Measurements from ENCODE around the gene MIAT. TPM values are rescaled to one million over a fixed set of nuclear protein-coding genes. Genes with fewer than 3 reads are reported as not detected.

Gene MIAT
- total and polyA plus RNA-seq, 2 experiments from 2014 or later: 0.51 to 1.00 TPM

DNA sequence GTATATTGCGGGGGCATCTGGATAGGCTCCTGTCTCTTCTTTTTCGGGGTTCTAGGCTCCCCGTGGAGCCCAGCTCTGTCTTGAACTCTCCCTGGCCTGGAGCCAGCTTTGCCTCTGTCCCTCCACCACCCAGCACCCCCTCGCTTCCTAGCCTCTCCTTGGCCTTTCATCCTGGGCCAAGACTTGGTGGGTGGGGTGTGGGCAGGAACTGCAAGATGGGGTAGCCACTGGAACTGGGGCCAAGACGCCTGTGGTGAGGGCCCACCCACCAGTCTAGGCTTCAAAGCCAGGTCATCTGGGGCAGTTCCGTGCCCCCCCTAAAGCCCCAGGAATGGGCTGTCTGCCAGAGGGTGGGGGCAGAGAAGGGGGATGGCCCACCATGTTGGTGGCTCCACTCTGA, 37.9 kb upstream of the MIAT start:
- no peaks in the 10 kb centered on the region for H3K36me3 ChIP-seq (replicated peaks; ENCODE audit: insufficient read depth, low read depth)
- 82% methylated on average over 6 of the region's 6 CpGs for WGBS (ENCODE audit: low lambda C conversion rate, missing lambda C conversion rate)
- peaks cover 7% of the 10 kb centered on the region for H3K27me3 ChIP-seq
- no peak overlapping the region for H3K4me3 ChIP-seq
- no peak for DNase-seq (ENCODE audit: low spot score)
- no peak overlapping the region for H3K27ac ChIP-seq
- no peaks in the 10 kb centered on the region for H3K9me3 ChIP-seq (ENCODE audit: low read depth)
- no peaks in the 10 kb centered on the region for H3K79me2 ChIP-seq
- no peak overlapping the region for H2AFZ ChIP-seq
- no peaks in the 10 kb centered on the region for H3K9me2 ChIP-seq (replicated peaks; ENCODE audit: insufficient read depth)
- no peaks in the 10 kb centered on the region for H3K4me1 ChIP-seq (ENCODE audit: insufficient read depth)
- no peak for TF ChIP-seq EZH2phosphoT487 (IDR thresholded peaks at IDR 0.05; ENCODE audit: low read depth, severe bottlenecking, unreplicated experiment)
- TF ChIP-seq, protein P1, sequence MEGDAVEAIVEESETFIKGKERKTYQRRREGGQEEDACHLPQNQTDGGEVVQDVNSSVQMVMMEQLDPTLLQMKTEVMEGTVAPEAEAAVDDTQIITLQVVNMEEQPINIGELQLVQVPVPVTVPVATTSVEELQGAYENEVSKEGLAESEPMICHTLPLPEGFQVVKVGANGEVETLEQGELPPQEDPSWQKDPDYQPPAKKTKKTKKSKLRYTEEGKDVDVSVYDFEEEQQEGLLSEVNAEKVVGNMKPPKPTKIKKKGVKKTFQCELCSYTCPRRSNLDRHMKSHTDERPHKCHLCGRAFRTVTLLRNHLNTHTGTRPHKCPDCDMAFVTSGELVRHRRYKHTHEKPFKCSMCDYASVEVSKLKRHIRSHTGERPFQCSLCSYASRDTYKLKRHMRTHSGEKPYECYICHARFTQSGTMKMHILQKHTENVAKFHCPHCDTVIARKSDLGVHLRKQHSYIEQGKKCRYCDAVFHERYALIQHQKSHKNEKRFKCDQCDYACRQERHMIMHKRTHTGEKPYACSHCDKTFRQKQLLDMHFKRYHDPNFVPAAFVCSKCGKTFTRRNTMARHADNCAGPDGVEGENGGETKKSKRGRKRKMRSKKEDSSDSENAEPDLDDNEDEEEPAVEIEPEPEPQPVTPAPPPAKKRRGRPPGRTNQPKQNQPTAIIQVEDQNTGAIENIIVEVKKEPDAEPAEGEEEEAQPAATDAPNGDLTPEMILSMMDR (IDR thresholded peaks at IDR 0.05; ENCODE audit: poor library complexity): no peak
- no peak for TF ChIP-seq EZH2 (IDR thresholded peaks at IDR 0.05; ENCODE audit: borderline replicate concordance)
- no peaks in the 10 kb centered on the region for H4K20me1 ChIP-seq (ENCODE audit: insufficient read depth, poor library complexity, severe bottlenecking)
- no peak overlapping the region for H3K4me2 ChIP-seq

DNA sequence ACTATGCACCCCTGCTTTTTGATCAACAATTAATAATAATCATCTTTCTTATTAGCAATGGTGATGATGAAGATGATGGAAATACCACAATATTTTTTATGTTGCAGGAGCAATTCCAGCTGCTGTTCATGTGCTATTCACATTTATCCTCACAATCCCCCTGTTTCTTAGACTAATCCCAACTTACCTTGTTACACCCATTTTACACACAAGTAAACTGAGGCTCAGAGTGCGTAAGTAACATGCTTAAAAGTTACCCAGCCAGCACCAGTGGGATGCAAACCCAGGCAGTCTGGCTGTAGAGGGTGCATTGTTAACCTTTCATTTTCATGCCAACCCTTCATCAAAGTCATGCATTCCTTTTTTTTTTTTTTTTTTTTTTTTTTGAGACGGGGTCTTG, 37.2 kb upstream of the MIAT start:
- H2AFZ ChIP-seq: no peak overlapping the region
- H3K4me1 ChIP-seq (ENCODE audit: insufficient read depth): no peaks in the 10 kb centered on the region
- no peak overlapping the region for H3K4me3 ChIP-seq
- WGBS (ENCODE audit: low lambda C conversion rate, missing lambda C conversion rate): 83% methylated on average over 2 of the region's 2 CpGs
- no peaks in the 10 kb centered on the region for H3K9me3 ChIP-seq (ENCODE audit: low read depth)
- H3K9me2 ChIP-seq (replicated peaks; ENCODE audit: insufficient read depth): no peaks in the 10 kb centered on the region
- no peak overlapping the region for H3K4me2 ChIP-seq
- no peaks in the 10 kb centered on the region for H4K20me1 ChIP-seq (ENCODE audit: insufficient read depth, poor library complexity, severe bottlenecking)
- peaks cover 1% of the 10 kb centered on the region for H3K27me3 ChIP-seq
- no peaks in the 10 kb centered on the region for H3K79me2 ChIP-seq
- H3K27ac ChIP-seq: no peak overlapping the region
- no peak for TF ChIP-seq EZH2 (IDR thresholded peaks at IDR 0.05; ENCODE audit: borderline replicate concordance)
- TF ChIP-seq, protein P1 (IDR thresholded peaks at IDR 0.05; ENCODE audit: poor library complexity): no peak
- TF ChIP-seq EZH2phosphoT487 (IDR thresholded peaks at IDR 0.05; ENCODE audit: low read depth, severe bottlenecking, unreplicated experiment): no peak
- H3K36me3 ChIP-seq (replicated peaks; ENCODE audit: insufficient read depth, low read depth): no peaks in the 10 kb centered on the region
- DNase-seq (ENCODE audit: low spot score): no peak

DNA sequence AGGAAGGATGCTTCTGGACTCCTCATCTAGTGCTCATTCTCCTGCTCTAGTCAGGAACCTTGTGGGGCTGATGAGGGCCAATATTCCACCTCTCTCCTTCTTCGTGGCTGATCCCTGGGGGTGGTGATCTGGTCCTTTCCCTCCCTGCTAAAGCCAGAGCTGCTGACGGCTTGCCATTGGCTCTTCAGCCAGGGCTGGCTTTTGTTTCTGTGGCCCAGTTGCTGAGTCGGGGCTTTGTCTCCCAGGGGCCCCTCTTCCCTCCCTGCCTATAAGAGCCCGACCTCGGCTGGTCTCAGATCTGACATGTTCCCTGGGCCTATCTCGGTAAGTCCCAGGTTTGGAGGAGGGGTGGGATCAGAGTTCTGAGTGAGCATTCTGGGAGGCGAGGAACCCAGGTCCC, 35.7 kb upstream of the MIAT start, which contains the start of gene CRYBA4:
Gene CRYBA4 (plus strand): TSS at position 301 of the 400 bp plus-strand sequence. CDS start 634 bp downstream, outside the sequence.
- H4K20me1 ChIP-seq (ENCODE audit: insufficient read depth, poor library complexity, severe bottlenecking): no peaks in the 10 kb centered on the region
- no peak within 1 kb of the TSS for H2AFZ ChIP-seq
- H3K4me2 ChIP-seq: no peak within 1 kb of the TSS
- 66% methylated on average over 7 of the region's 7 CpGs for WGBS (ENCODE audit: low lambda C conversion rate, missing lambda C conversion rate)
- H3K79me2 ChIP-seq: no peaks in the 10 kb centered on the region
- TF ChIP-seq EZH2 (IDR thresholded peaks at IDR 0.05; ENCODE audit: borderline replicate concordance): no peak
- no peak for TF ChIP-seq EZH2phosphoT487 (IDR thresholded peaks at IDR 0.05; ENCODE audit: low read depth, severe bottlenecking, unreplicated experiment)
- TF ChIP-seq, protein P1 (IDR thresholded peaks at IDR 0.05; ENCODE audit: poor library complexity): no peak
- no peak for DNase-seq (ENCODE audit: low spot score)
- no peak within 1 kb of the TSS for H3K27ac ChIP-seq
- H3K9me3 ChIP-seq (ENCODE audit: low read depth): no peaks in the 10 kb centered on the region
- H3K4me3 ChIP-seq: no peak within 1 kb of the TSS
- no peaks in the 10 kb centered on the region for H3K27me3 ChIP-seq
- no peaks in the 10 kb centered on the region for H3K36me3 ChIP-seq (replicated peaks; ENCODE audit: insufficient read depth, low read depth)
- no peaks in the 10 kb centered on the region for H3K9me2 ChIP-seq (replicated peaks; ENCODE audit: insufficient read depth)
- no peaks in the 10 kb centered on the region for H3K4me1 ChIP-seq (ENCODE audit: insufficient read depth)

DNA sequence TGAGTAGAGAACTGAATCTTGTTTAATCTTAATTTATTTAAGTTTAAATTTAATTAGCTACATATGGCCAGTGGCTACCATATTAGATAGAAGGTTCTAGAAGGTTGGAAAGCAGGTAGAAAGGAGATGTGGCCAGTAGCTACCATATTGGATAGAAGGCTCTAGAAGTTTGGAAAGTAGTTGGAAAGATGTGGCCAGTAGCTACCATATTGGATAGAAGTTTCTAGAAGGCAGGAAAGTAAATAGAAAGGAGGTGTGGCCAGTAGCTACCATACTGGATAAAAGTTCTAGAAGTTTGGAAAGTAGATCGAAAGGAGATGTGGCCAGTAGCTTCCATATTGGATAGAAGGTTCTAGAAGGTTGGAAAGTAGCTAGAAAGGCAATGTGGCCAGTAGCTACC, 33.4 kb upstream of the MIAT start:
- WGBS (ENCODE audit: low lambda C conversion rate, missing lambda C conversion rate): 96% methylated on average over 1 of the region's 1 CpG
- H3K79me2 ChIP-seq: no peaks in the 10 kb centered on the region
- no peak for DNase-seq (ENCODE audit: low spot score)
- H4K20me1 ChIP-seq (ENCODE audit: insufficient read depth, poor library complexity, severe bottlenecking): no peaks in the 10 kb centered on the region
- H3K4me2 ChIP-seq: no peak overlapping the region
- H3K4me1 ChIP-seq (ENCODE audit: insufficient read depth): no peaks in the 10 kb centered on the region
- H3K4me3 ChIP-seq: no peak overlapping the region
- no peaks in the 10 kb centered on the region for H3K27me3 ChIP-seq
- no peak overlapping the region for H2AFZ ChIP-seq
- no peak for TF ChIP-seq EZH2phosphoT487 (IDR thresholded peaks at IDR 0.05; ENCODE audit: low read depth, severe bottlenecking, unreplicated experiment)
- TF ChIP-seq, protein P1 (IDR thresholded peaks at IDR 0.05; ENCODE audit: poor library complexity): no peak
- no peak for TF ChIP-seq EZH2 (IDR thresholded peaks at IDR 0.05; ENCODE audit: borderline replicate concordance)
- H3K27ac ChIP-seq: no peak overlapping the region
- H3K36me3 ChIP-seq (replicated peaks; ENCODE audit: insufficient read depth, low read depth): no peaks in the 10 kb centered on the region
- no peaks in the 10 kb centered on the region for H3K9me2 ChIP-seq (replicated peaks; ENCODE audit: insufficient read depth)
- no peaks in the 10 kb centered on the region for H3K9me3 ChIP-seq (ENCODE audit: low read depth)
